ENCODE data around the gene LAMA3. TPM values are rescaled to one million over a fixed set of nuclear protein-coding genes. Genes with fewer than 3 reads are reported as not detected.

The LAMA3 gene
- total RNA-seq, 1 donor from 2014 or later, result 2.4 TPM

DNA sequence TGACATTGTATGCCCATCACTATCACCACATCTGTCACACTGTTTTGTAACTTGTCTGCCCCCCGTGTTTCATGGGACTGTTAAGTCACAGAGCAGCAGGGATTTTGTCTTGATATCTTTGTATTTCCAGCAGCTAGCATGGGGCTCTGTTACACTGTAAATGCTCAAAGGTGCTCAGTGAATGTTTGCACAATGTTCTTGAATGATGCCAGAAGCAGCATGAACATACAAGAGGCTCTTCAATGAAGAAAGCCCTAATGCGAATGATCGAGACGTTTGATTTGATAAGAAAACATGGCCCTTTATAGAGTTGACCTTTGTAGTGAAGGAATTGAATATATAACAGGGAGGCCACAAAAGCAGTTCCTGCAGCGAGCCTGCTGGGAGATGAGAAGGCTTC, 204.4 kb downstream of the LAMA3 start:
- DNase-seq (ENCODE audit: low read depth in 2 of 2), result no peak

DNA sequence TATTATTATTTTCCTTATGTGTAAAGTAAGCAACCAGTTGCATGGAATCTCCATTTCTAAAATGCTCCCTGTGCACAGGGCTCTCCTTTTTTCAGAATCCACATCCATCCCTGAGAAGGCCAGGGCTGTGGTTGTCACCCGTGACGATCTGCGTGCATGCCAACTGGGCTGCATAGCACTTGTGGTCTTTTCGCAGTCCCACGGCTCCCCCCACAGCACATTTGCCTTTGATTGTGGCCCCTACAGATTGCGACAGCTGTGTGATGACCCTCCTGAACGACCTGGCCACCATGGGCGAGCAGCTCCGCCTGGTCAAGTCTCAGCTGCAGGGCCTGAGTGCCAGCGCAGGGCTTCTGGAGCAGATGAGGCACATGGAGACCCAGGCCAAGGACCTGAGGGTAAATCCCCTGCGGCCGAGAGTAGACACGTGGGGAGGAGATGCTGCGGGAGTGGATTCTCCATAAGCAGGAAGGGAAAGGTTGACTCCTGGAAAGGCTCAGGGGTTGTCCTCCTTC, 205.5 kb downstream of the LAMA3 start:
- no peak for DNase-seq (ENCODE audit: low read depth in 2 of 2)

DNA sequence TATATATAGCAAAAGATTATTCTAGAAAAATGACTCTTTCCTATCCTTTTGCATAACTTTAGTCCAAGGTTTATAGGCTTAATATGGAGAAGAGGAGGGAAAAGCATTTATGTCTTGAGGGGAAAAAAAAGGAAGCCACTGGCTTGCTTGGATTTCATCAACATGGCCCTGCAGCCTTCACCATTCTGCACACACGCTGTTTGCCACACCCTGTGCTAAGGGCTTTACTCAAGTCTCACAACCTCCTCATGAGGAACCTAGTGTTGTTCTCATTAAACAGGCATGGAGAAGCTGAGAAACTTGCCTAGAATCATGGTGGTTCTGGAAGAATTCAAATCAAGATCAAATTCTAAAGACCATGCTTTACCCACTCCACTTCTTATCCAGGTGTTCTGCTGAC, 208.0 kb downstream of the LAMA3 start:
- no peak for DNase-seq (ENCODE audit: low read depth in 2 of 2)

DNA sequence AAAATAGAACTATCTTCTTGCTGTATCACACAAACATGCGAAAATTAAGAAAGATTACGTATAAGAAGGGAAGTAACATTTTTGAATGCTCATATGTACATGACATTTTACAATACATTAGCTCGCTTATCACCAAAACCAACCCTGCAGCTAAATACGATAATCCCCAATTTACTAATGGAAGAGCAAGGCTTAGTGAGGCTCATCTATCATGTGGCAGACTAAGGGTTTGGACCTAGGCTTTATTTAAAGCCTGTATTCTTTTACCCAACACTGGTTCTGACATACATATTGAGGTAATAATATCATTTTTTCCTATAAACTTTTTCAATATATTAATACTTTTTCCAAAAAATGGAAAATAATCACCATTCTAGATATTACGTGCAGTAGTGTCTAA, 208.5 kb downstream of the LAMA3 start:
- no peak for DNase-seq (ENCODE audit: low read depth in 2 of 2)

DNA sequence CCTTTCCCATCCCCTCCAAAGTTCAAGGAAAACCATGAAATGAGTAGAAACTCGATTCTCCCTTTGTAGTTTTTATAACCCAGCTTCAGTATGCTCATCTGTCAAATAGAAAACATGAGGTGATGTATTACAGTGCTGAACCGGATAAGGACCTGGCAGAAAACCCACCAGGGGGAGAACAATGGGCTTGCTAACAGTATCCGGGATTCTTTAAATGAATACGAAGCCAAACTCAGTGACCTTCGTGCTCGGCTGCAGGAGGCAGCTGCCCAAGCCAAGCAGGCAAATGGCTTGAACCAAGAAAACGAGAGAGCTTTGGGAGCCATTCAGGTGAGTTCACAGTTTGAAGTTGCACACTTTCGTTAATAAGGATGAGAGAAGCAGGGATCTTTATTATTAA, 211.7 kb downstream of the LAMA3 start:
- peak; percentile 92 to 94 for DNase-seq (ENCODE audit: low read depth in 2 of 2)

DNA sequence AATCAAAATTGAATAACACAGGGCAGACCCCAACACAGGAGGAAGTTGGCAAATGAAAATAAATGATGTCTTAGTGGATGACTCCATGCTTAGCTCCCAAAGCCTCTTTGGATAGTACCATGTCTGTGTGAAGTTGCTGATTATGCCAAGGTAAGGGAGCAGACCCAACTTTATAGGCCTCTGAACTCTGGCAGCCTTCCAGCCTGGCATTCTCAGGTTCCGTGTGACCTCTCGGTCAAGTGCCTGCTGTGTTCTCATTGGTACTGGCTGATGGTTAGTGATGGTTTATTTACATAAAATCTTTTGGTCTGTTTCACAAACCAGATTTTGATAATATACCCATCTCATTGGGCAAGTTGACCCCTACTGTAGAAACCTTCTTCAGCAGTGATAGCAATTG, 213.1 kb downstream of the LAMA3 start:
- no peak for DNase-seq (ENCODE audit: low read depth in 2 of 2)

DNA sequence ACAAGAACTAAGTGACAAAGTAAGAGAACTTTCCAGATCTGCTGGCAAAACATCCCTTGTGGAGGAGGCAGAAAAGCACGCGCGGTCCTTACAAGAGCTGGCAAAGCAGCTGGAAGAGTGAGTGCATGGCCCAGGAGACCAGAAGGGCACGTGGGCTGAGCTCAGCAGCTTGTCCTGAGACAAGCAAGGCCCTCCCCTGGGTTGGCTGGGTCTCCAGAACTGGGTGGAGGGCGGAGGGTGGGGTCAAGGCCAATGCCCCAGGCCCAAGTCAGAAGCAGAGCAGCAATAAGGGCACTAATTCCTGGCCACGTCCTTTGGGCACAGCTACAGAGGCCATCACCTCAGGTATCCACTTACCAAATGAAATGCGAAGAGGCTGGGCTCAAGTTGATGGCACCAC, 214.7 kb downstream of the LAMA3 start:
- no peak for DNase-seq (ENCODE audit: low read depth in 2 of 2)

DNA sequence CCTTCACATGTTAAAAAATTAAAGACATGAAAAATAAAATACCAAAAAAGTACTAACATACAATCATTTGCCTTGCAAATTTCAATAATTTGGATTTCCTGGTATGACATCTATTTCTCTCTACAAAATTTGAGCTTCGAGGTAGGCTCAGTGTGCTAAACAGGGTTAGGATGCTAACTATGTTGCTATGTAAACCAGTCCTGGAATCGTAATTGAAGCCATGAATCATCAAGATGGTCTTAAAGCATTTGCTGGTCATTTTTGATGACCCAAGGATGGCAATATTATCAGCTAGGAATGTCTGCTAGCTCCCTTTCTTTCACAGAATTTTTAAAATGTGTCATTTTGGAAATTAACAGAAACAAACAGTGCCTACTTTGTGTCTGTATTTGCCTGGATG, 217.4 kb downstream of the LAMA3 start:
- DNase-seq (ENCODE audit: low read depth in 2 of 2), result no peak

DNA sequence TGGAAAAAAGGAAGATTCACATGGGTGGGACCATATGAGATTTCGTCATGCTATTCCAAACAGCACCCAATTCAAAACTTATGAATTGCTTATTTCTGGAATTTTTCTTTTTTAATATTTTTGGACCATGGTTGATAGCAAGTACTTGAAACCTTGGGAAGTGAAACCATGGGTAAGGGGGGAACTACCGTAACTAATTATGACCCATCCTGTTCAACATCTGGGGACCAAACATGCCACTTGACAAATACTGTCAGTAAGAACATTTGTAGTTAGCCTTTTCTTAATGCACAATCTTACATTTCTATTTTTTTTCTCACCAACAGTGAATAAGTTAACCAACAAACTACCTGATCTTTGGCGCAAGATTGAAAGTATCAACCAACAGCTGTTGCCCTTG, 219.6 kb downstream of the LAMA3 start:
- DNase-seq (ENCODE audit: low read depth in 2 of 2), result no peak

DNA sequence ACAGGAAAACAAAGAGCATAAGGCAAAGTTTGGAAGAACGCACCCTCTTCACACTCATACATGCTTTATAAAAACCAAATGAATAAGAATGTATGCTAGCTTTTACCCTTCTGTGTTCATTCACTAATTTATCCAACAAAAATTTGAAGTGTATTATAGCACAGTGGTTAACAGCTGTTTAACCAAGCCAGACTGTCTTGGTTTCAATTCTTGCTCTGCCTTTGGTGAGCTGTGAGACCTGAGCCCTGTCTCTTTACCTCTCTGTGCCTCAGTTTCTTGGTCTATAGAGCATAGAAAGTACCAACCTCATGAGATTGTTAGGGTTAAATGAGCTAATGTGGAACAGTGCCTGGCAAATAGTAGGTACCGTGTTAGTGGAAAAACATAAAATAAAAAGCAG, 220.8 kb downstream of the LAMA3 start:
- no peak for DNase-seq (ENCODE audit: low read depth in 2 of 2)

DNA sequence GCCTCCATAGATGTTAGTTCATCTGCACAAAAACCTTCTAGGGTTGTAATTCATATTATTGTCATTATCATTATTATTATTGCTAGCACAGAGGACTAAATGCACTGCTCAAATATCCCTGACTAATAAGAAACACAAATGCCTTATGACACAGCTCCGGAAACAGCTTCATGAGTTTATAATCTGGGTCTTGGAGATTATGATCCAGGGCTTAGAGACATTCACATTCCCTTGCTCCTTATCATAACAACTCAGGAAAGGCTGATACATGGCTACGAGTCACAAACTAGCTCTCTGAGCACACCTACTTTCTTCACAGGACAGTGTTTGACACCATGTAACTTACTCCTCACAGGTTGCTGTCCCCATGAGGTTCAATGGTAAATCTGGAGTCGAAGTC, 223.1 kb downstream of the LAMA3 start:
- DNase-seq (ENCODE audit: low read depth in 2 of 2), result peak in 1 of 2 donors; percentile 54

DNA sequence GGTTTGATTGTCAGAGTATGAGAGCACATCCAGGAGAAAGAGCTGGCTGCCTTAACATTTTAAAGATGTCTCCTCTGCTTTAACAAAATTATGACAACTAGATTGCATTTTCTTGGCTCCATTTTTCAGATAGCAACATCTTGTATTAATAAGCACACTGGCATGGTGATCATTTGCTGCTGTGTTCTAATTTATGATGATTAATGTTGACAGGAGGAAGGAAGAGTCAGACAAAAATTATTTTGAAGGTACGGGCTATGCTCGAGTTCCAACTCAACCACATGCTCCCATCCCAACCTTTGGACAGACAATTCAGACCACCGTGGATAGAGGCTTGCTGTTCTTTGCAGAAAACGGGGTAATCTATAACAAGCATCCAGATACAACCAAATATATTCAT, 227.1 kb downstream of the LAMA3 start:
- no peak for DNase-seq (ENCODE audit: low read depth in 2 of 2)

DNA sequence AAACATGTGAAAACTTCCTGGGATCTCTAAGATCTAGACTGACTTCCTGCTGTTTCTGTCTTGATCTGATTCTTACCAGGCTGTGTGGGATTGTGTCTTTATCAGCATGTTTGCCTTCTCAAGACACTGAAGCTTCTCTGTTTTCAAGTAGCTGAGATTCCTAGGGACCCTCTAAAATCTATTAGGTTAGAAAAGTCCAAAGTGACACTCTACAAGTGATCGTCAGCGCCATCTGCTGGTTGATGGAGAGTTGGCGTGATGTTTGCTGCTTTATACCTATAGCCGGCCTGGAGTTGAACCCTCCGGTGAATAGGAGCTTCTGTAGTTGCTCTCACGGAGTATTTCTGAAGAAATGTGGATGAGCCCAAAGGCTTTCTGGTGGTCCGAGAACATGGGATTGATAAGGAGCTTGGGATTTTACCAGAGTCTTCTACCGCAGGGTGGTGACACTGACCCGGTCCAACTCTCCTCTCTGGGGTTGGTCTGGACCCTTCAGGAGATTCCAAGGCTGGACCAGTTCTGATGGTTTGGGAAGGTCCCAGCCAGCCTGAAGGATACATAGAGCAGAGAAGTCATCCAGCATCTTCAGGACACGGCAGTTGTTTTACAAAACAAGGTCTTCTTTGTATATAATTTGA, 229.3 kb downstream of the LAMA3 start:
- peak; percentile 72 to 83 for DNase-seq (ENCODE audit: low read depth in 2 of 2)

DNA sequence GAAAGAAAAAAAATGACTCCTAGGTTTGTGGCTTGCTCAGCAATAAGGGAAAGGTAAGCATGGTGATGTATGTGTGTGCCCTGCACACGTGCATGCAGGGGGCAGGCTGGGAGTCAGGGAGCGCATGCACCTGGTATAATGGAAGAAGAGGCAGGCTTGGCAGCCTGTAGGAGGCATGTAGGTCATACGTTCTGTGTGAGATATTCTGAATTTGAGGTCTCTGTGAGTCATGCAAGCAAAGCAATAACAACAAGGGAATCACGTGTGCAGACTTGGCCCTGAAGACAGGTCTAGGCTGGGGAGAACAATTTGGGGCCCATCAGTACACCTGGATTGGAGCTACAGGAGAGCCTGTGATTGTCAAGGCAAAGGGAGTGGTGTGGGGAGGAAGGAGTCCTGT, 230.8 kb downstream of the LAMA3 start:
- no peak for DNase-seq (ENCODE audit: low read depth in 2 of 2)

DNA sequence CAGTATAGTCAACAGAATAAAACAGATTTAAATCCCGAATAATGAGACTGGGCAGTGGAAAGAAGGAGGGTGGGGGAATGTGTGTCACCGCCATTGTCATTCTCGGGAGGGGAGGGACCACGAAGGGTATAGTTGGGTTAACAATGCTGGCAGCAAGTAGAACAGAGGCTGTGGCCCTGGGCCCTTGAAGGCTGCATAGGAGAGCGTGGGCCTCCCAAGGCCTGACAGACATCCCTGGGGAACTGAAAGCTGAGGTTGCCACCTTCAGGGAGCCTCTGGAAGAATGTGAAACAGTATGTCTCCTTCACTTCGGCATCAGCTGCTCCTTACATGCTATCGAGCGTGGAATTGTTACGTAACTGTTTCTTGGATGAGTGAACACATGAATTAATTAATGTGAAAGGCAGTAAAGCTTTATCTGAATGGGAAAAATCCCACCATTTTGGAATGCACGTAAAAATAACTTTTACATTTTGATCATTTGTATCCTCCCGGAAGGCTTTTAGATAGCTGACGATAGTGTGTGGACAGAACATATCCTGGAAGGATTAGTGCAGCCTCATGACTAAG, 232.5 kb downstream of the LAMA3 start:
- DNase-seq (ENCODE audit: low read depth in 2 of 2), result no peak

DNA sequence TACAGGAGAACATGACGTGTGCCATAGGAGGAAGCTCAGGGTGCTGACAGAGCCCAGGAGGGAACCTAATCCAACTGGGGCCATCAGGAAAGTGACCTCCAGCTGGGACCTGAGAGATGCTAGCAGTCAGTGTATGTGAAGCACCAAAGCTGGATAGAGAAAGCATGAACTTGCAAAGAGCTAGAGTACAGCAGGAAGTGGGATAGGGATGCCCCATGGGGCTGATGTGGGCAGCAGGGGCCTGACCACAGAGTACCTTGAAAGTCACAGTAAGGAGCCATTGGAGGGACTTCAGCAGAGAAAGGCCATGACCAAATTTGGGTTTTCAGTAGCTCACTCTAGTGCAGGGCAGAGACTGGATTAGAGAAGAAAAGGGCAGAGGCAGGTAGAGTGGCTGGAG, 233.7 kb downstream of the LAMA3 start:
- DNase-seq (ENCODE audit: low read depth in 2 of 2), result no peak

DNA sequence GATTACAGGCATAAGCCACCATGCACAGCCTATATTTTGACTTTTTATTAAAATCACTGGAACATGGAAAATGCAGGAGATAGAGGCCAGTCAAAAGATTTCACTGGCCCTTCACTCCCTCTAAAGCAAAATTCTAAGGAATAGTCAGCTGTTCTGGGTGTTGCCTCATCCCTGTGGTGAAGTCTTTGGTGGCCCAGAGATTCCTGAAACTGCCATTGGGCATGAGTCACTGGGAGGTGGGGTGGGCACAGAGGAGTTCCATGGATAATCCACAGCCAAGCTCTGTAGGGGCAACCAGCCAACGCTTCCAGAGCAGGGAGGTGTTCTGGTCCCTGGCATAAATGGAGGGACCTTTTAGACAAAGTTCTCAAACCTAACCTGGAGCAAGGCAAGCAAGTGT, 235.6 kb downstream of the LAMA3 start:
- DNase-seq (ENCODE audit: low read depth in 2 of 2), result no peak

DNA sequence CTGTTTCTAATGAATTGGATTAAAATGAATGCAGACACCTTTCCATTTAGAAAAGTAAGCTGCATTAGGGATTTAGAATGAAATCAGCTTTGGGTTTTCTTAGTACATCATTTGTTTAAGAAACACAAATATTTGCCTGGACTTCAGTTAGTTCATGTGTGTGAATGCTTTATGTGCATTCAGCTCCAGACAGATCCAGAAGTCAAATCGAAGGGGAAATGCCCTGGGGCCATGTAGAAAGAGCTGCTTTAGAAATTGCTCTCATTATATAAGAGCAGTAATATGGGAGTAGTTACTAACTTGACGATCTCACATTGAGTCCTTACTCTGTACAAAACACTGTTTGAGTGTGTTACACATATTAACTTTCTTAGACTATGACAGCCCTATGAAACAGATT, 237.3 kb downstream of the LAMA3 start:
- DNase-seq (ENCODE audit: low read depth in 2 of 2), result no peak

DNA sequence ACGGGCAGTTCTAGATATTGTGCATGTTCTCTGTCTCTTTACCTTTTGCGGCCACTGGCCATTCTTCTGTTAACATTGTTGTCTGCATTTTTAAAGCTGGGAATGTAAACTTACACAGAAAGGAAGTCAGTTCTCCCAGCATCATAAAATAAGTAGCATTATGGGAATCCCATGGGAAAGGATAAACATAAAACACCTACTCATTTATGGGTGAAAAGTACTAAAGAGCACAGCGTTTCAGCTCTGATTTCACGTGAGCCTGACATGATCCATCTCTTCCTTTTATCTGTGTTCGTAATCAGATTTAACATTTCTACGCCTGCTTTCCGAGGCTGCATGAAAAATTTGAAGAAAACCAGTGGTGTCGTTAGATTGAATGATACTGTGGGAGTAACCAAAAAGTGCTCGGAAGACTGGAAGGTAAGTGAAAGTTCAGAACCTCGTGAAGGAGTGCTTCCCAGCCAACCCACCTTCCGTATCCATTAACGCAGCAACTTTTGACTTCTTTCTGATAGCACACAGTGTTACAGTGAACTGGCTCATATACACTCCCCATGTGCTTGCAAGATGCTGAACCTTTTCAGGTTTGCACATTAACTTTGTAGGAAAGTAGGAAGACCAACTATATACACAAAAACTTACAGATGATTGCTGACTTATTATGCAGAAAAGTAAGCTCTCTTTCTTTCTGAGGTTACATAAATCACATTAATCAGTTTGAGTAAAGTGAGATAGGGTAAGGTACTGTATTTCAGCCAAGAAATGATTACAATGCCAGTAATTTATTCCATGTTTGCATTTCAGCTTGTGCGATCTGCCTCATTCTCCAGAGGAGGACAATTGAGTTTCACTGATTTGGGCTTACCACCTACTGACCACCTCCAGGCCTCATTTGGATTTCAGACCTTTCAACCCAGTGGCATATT, 238.8 kb downstream of the LAMA3 start:
- DNase-seq (ENCODE audit: low read depth in 2 of 2), result no peak

DNA sequence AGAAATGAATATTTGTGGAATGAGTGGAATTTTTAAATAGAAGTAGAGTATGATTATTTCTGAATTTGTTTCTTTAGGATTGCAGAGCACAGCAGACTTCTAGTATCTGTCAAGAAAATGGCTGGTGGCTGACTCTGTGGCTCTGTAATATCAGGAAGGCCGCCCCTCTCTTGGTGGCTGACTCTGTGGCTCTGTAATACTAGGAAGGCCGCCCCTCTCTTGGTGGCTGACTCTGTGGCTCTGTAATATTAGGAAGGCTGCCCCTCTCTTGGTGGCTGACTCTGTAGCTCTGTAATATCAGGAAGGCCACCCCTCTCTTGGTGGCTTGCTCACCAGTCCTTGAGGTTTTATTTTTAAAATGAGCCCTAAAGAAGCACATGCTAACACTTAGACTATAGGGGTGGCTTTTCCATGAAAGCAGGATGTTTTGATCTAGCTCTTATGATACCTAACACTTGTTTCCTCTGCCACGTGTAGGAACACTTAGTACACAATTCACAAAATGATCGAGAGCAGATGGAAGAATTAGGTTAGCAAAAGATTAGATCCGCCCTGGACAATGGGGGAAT, 240.2 kb downstream of the LAMA3 start:
- DNase-seq (ENCODE audit: low read depth in 2 of 2), result no peak

DNA sequence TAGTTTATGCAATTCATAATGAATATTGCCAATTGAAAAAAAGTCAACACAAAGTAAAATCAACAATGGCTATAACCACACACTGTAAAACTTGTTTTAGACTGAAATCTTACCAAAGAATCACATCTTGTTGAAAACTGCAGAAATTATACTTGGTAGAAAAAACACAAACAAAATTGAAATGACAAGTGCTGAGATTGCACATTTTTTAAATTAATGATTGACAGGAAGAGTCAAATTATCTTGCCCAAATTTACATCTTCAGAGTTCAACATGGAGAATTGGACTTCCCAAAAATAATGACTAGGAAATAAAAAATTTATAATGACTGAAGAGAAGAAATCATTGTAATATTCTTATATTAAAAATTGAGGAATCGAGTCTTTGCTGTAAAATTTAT, 240.7 kb downstream of the LAMA3 start:
- DNase-seq (ENCODE audit: low read depth in 2 of 2), result no peak

DNA sequence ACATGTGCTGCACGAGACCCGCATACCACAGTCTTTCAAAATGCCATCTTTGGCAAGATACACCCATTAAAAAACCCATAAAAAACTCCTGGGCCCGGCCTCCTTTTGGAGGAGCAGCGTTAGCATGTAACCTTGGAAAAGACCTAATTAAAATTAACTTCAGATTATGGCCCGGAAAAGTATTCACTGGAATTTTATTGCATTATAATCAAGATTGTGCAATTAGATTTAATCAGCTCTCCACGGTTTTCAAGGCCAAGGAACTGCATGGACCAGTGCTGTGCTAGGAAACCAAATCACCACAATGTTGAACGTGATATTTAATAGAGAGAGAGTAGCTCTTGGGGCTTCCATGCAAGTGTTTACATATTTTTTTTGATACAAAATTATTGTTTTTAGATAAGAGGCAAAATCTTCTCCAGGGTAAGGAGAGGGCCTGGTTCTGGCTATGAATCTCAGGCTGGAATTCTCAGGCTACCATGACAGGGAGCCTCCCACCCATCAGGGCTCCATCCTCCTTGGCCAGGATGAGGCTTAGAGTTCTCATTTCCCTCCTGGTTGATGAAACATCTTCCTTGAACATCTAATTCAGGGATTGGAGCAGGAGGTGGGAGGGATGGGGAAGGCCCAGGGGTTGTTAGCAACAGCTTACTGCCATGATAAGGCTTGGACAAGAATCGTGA, 243.3 kb downstream of the LAMA3 start:
- no peak for DNase-seq (ENCODE audit: low read depth in 2 of 2)

Measured in lung microvascular endothelial cell (primary cell).